Measurements from ENCODE around the gene C2orf72. TPM values are rescaled to one million over a fixed set of nuclear protein-coding genes. Genes with fewer than 3 reads are reported as not detected.

C2orf72 gene
- total and polyA plus RNA-seq, 2 donors (not counting 3 experiments of a cell fraction or from before 2014, with no cell fraction given): 0.01 to 0.11 TPM

GRCh38 chr2:231068525-231069222, 31.4 kb downstream of the C2orf72 start:
- Histone ChIP-seq H3K4me1 (ENCODE audit: control insufficient read depth, extremely low read depth, insufficient read depth, low read length) (peaks cover 19% of the 10 kb centered on the region), H3K36me3 (ENCODE audit: control insufficient read depth in 2 of 2, extremely low read depth in 1 of 2, insufficient read depth in 2 of 2, low read length in 2 of 2) (peaks cover 5 to 42% of the 10 kb centered on the region in 2 experiments), H3K4me3 (replicated peaks in 1 of 3; ENCODE audit: insufficient read depth in 1 of 3, low read depth in 1 of 3, low read length in 3 of 3) (no peak overlapping the region), H3K9ac (replicated peaks; ENCODE audit: extremely low read depth, insufficient read depth, low read length) (no peak overlapping the region), H3K27me3 (ENCODE audit: control insufficient read depth in 2 of 2, insufficient read depth in 2 of 2, low read length in 2 of 2) (no peaks in the 10 kb centered on the region), H4K20me1 (replicated peaks; ENCODE audit: control insufficient read depth, extremely low read depth, insufficient read depth, low read length) (no peaks in the 10 kb centered on the region), H3K79me2 (ENCODE audit: control insufficient read depth, insufficient read depth, low read length) (peaks cover 17% of the 10 kb centered on the region), H3K9me3 (replicated peaks; ENCODE audit: control insufficient read depth, insufficient read depth, low read length) (no peaks in the 10 kb centered on the region), H3K4me2 (ENCODE audit: insufficient read depth, low read length) (peak overlapping the region; percentile 25), H3K9me1 (replicated peaks; ENCODE audit: control insufficient read depth, extremely low read depth, insufficient read depth, low read length) (no peaks in the 10 kb centered on the region), H3K27ac (ENCODE audit: insufficient read depth, low read depth, low read length) (peak overlapping the region; percentile 43), H2AFZ (ENCODE audit: low read depth, low read length) (no peak overlapping the region)
- POLR2A ChIA-PET: no interaction called here
- DNase-seq (ENCODE audit: low read depth, low spot score) (peak; percentile 72), FAIRE-seq (no peak)
- dilution Hi-C loops (cut with MboI; ENCODE audit: extremely low pct_ligation_motif_present, low sequenced_read_pairs) (no loop called here), intact Hi-C loops (cut with micrococcal nuclease) (no loop called here)
- TF ChIP-seq CTCF (IDR thresholded peaks at IDR 0.05; ENCODE audit: extremely low read depth in 1 of 2, insufficient read depth in 1 of 2, low read depth in 1 of 2, low read length in 2 of 2) (no peak), GATA2 (IDR thresholded peaks at IDR 0.05; ENCODE audit: insufficient read depth, insufficient read length, low read depth, low read length) (peak; percentile 95), FOS (IDR thresholded peaks at IDR 0.05; ENCODE audit: borderline replicate concordance, insufficient read depth, low read length) (peak; percentile 85), POLR2AphosphoS5 (IDR thresholded peaks at IDR 0.05; ENCODE audit: insufficient read depth, low read depth, low read length) (no peak), POLR2A (IDR thresholded peaks at IDR 0.05; ENCODE audit: low read depth, low read length) (no peak), MYC (IDR thresholded peaks at IDR 0.05; ENCODE audit: low read depth, low read length) (no peak), JUN (IDR thresholded peaks at IDR 0.05; ENCODE audit: borderline replicate concordance, insufficient read depth, insufficient read length, low read depth) (peak; percentile 57), EZH2 (IDR thresholded peaks at IDR 0.05; ENCODE audit: borderline replicate concordance, low read depth, low read length, severe bottlenecking) (no peak)
- TF ChIP-seq, protein P1, sequence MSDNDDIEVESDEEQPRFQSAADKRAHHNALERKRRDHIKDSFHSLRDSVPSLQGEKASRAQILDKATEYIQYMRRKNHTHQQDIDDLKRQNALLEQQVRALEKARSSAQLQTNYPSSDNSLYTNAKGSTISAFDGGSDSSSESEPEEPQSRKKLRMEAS (IDR thresholded peaks at IDR 0.05; ENCODE audit: insufficient read depth, insufficient read length): no peak
- CTCF ChIA-PET: interaction anchor here (1.0 to 1.8 kb wide), 5 partner anchors 10 to 383 kb away, joined by 3 to 6 read pairs (median 5); partner anchors contain the start of gene PSMD1
- no TSS peak for BruUV-seq (replicated peaks)

Measured in endothelial cell of umbilical vein (primary cell).